ENCODE measurements around the gene C22orf39.

The C22orf39 gene

GRCh38 chr22:19477321-19478044 lies 30.0 kb upstream of the C22orf39 start:
- DNase-seq (ENCODE audit: low read depth in 2 of 2): no peak

- no peak for DNase-seq (ENCODE audit: low read depth in 2 of 2)
Observed at GRCh38 chr22:19476023-19476422, 28.5 kb upstream of the C22orf39 start.

GRCh38 chr22:19473578-19473977 lies 26.1 kb upstream of the C22orf39 start:
- no peak for DNase-seq (ENCODE audit: low read depth in 2 of 2)

- no peak for DNase-seq (ENCODE audit: low read depth in 2 of 2)
Observed at GRCh38 chr22:19472233-19472632, 24.7 kb upstream of the C22orf39 start.

GRCh38 chr22:19471572-19471971 lies 24.1 kb upstream of the C22orf39 start:
- no peak for DNase-seq (ENCODE audit: low read depth in 2 of 2)

GRCh38 chr22:19470010-19470409 lies 22.5 kb upstream of the C22orf39 start:
- DNase-seq (ENCODE audit: low read depth in 2 of 2): no peak

GRCh38 chr22:19469421-19469820 lies 21.9 kb upstream of the C22orf39 start:
- DNase-seq (ENCODE audit: low read depth in 2 of 2): no peak

- DNase-seq (ENCODE audit: low read depth in 2 of 2): no peak
Observed at GRCh38 chr22:19467912-19468311, 20.4 kb upstream of the C22orf39 start.

GRCh38 chr22:19466848-19467752 lies 19.6 kb upstream of the C22orf39 start:
- no peak for DNase-seq (ENCODE audit: low read depth in 2 of 2)

GRCh38 chr22:19466126-19466716 lies 18.7 kb upstream of the C22orf39 start:
- DNase-seq (ENCODE audit: low read depth in 2 of 2): no peak

GRCh38 chr22:19464975-19465374 lies 17.5 kb upstream of the C22orf39 start:
- no peak for DNase-seq (ENCODE audit: low read depth in 2 of 2)

GRCh38 chr22:19464546-19464945 lies 17.0 kb upstream of the C22orf39 start:
- DNase-seq (ENCODE audit: low read depth in 2 of 2): no peak

- DNase-seq (ENCODE audit: low read depth in 2 of 2): no peak
Observed at GRCh38 chr22:19463491-19464469, 16.3 kb upstream of the C22orf39 start.

- DNase-seq (ENCODE audit: low read depth in 2 of 2): no peak
Observed at GRCh38 chr22:19463008-19463407, 15.5 kb upstream of the C22orf39 start.

- DNase-seq (ENCODE audit: low read depth in 2 of 2): no peak
Observed at GRCh38 chr22:19461506-19461905, 14.0 kb upstream of the C22orf39 start.

- no peak for DNase-seq (ENCODE audit: low read depth in 2 of 2)
Observed at GRCh38 chr22:19460036-19460435, 12.5 kb upstream of the C22orf39 start.

- no peak for DNase-seq (ENCODE audit: low read depth in 2 of 2)
Observed at GRCh38 chr22:19457828-19458428, 10.4 kb upstream of the C22orf39 start.

GRCh38 chr22:19456541-19456940 lies 9.0 kb upstream of the C22orf39 start:
- DNase-seq (ENCODE audit: low read depth in 2 of 2): no peak

- no peak for DNase-seq (ENCODE audit: low read depth in 2 of 2)
Observed at GRCh38 chr22:19455585-19456370, 8.3 kb upstream of the C22orf39 start.

GRCh38 chr22:19455033-19455432 lies 7.5 kb upstream of the C22orf39 start:
- DNase-seq (ENCODE audit: low read depth in 2 of 2): no peak

Measured in stimulated activated CD8-positive, alpha-beta memory T cell treated with anti-CD3 and anti-CD28 coated beads, Interleukin-7, amount 100 ng/mL, for 4 hours (primary cell).